Activated CD4-positive, alpha-beta T cell treated with anti-CD3 and anti-CD28 coated beads for 36 hours (primary cell): Measurements from ENCODE around the gene ATG3. TPM values are rescaled to one million over a fixed set of nuclear protein-coding genes. Genes with fewer than 3 reads are reported as not detected.

Experiments used
- ATAC-seq: fragments of 200-7000 bp; cut with Tn5 transposase; one replicate; pipeline ENCODE4 v1.10.0; 2021; ENCODE audit warnings: mild to moderate bottlenecking, moderate library complexity
- CTCF ChIA-PET: fragments of 350-600 bp; sonication (Branson Sonifier 250); formaldehyde crosslinking; loops from one replicate; lab custom pipeline; 2021; ENCODE audit warnings: antibody characterized with exemption; lab: Charles Lee
- POLR2A ChIA-PET: fragments of 350-600 bp; sonication (Branson Sonifier 250); formaldehyde crosslinking; loops from one replicate; lab custom pipeline; 2021; ENCODE audit warnings: antibody characterized with exemption, inconsistent platforms; lab: Charles Lee
- DNase-seq: peaks from one replicate; pipeline ENCODE4 v3.0.0-alpha.2; 2020
- H3K27ac Mint-ChIP-seq: one replicate; pipeline ENCODE4 v1.8.0; 2021; ENCODE audit warnings: mixed read lengths
- H3K27me3 Mint-ChIP-seq: one replicate; pipeline ENCODE4 v1.8.0; 2021; ENCODE audit warnings: mixed read lengths
- H3K36me3 Mint-ChIP-seq: one replicate; pipeline ENCODE4 v1.8.0; 2021; ENCODE audit warnings: low read depth, mixed read lengths
- H3K4me1 Mint-ChIP-seq: one replicate; pipeline ENCODE4 v1.8.0; 2021; ENCODE audit warnings: mixed read lengths
- H3K4me3 Mint-ChIP-seq: one replicate; pipeline ENCODE4 v1.8.0; 2021; ENCODE audit warnings: mild to moderate bottlenecking, moderate library complexity, mixed read lengths
- H3K9me3 Mint-ChIP-seq: one replicate; pipeline ENCODE4 v1.8.0; 2021; ENCODE audit warnings: low read depth, mixed read lengths
- intact Hi-C, 2 experiments: fragments of 100-400 bp; cut with DNase I in 1 of 2; cut with micrococcal nuclease in 1 of 2; formaldehyde crosslinking; loops; one replicate each; pipeline versions ENCODE4 v1.14.2 to v1.15.1; 2022 to 2024; cut with DNase I, micrococcal nuclease
- total RNA-seq, 2 experiments: library from RNA; stranded (reverse); gene quantifications; one replicate each; pipeline ENCODE4 v1.2.3, GENCODE V29; 2021

Gene ATG3
- total RNA-seq, 2 experiments from 2014 or later = 54.9 to 71.0 TPM

GRCh38 chr3:112561484-112561733 is 353 bp downstream of the ATG3 start:
- Mint-ChIP-seq H3K36me3 (peaks cover 17% of the 10 kb centered on the region), H3K4me3 (peak overlapping the region; percentile 97), H3K4me1 (peaks cover 32% of the 10 kb centered on the region), H3K27me3 (no peaks in the 10 kb centered on the region), H3K9me3 (no peaks in the 10 kb centered on the region), H3K27ac (peak overlapping the region; percentile 98)
- DNase-seq (peak; percentile 89), ATAC-seq (peak; percentile 55)
- ChIA-PET CTCF (interaction anchor here (0.7 to 1.4 kb wide), 2 partner anchors 9 to 256 kb away, joined by 3 to 4 read pairs; no protein-coding TSS in a partner anchor), POLR2A (interaction anchor here (0.9 to 1.2 kb wide), 3 partner anchors 13 to 458 kb away, joined by 3 to 7 read pairs (median 4); a partner anchor contains a TSS)
- intact Hi-C loops = loop anchor here (1.0 to 5.0 kb wide), 8 partner anchors 71 to 1185 kb away; partner anchors contain the start of genes GTPBP8 (in 2 of the 2), ATP6V1A (in 1 of the 2), CD200R1 (in 1 of the 2) and NAA50 (in 1 of the 2)

GRCh38 chr3:112560721-112561483 is 860 bp downstream of the ATG3 start:
- Mint-ChIP-seq H3K4me1 (peaks cover 30% of the 10 kb centered on the region), H3K9me3 (no peaks in the 10 kb centered on the region), H3K27ac (peak overlapping the region; percentile 98), H3K4me3 (peak overlapping the region; percentile 97), H3K27me3 (no peaks in the 10 kb centered on the region), H3K36me3 (peaks cover 17% of the 10 kb centered on the region)
- intact Hi-C loops = loop anchor here (1.0 to 5.0 kb wide), 8 partner anchors 70 to 1186 kb away; partner anchors contain the start of genes GTPBP8 (in 2 of the 2), ATP6V1A (in 1 of the 2), CD200R1 (in 1 of the 2) and NAA50 (in 1 of the 2)
- ChIA-PET CTCF (interaction anchor here (0.6 to 1.6 kb wide), 7 partner anchors 10 to 256 kb away, joined by 3 to 4 read pairs (median 4); no protein-coding TSS in a partner anchor), POLR2A (interaction anchor here (0.6 to 0.7 kb wide), 2 partner anchors 17 to 482 kb away, joined by 3 read pairs; no protein-coding TSS in a partner anchor)
- ATAC-seq (peak; percentile 28), DNase-seq (peak; percentile 90)

- Mint-ChIP-seq H3K9me3 (no peaks in the 10 kb centered on the region), H3K4me1 (peaks cover 36% of the 10 kb centered on the region), H3K4me3 (peak overlapping the region; percentile 97), H3K36me3 (peaks cover 21% of the 10 kb centered on the region), H3K27ac (peak overlapping the region; percentile 98), H3K27me3 (no peaks in the 10 kb centered on the region)
- intact Hi-C loops = loop anchor here (2.0 to 5.0 kb wide), 7 partner anchors 70 to 1186 kb away; partner anchors contain the start of genes GTPBP8 (in 2 of the 2), ATP6V1A (in 1 of the 2), CD200R1 (in 1 of the 2) and NAA50 (in 1 of the 2)
- CTCF ChIA-PET = interaction anchor here (0.6 to 1.6 kb wide), 7 partner anchors 10 to 255 kb away, joined by 3 to 4 read pairs (median 4); no protein-coding TSS in a partner anchor
- POLR2A ChIA-PET = interaction anchor here (0.6 to 0.7 kb wide), 2 partner anchors 18 to 481 kb away, joined by 3 read pairs; no protein-coding TSS in a partner anchor
- DNase-seq = no peak
- ATAC-seq = no peak
Observed at GRCh38 chr3:112560307-112560706, 1.5 kb downstream of the ATG3 start.

DNA sequence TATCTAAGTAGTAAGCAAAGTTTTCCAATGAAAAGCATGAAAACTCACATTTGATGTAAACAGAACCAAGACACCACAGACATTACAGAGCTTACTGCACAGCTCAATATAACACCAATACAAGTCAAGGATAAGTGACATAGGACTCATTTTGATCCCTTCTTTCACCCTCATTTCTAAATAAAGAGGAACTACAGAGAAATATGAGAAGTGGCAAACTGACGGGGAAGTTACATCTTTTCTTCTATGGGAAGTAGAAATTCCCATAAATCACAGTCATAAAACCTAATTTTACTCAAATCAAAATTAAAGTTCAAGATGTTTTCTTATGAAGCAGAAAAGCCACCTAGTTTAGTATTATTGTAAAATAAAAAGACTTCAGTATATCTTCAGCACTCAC is 3.8 kb downstream of the ATG3 start:
- Mint-ChIP-seq H3K27ac (no peak overlapping the region), H3K36me3 (peaks cover 26% of the 10 kb centered on the region), H3K27me3 (no peaks in the 10 kb centered on the region), H3K4me3 (no peak overlapping the region), H3K9me3 (no peaks in the 10 kb centered on the region), H3K4me1 (peaks cover 38% of the 10 kb centered on the region)
- no peak for DNase-seq
- no peak for ATAC-seq
- ChIA-PET POLR2A (interaction anchor here (0.6 kb wide), 1 partner anchor 604 kb away, joined by 4 read pairs; no protein-coding TSS in a partner anchor), CTCF (interaction anchor here (0.6 to 1.0 kb wide), 5 partner anchors 8 to 889 kb away, joined by 3 to 4 read pairs (median 3); no protein-coding TSS in a partner anchor)
- intact Hi-C loops = no loop called here

DNA sequence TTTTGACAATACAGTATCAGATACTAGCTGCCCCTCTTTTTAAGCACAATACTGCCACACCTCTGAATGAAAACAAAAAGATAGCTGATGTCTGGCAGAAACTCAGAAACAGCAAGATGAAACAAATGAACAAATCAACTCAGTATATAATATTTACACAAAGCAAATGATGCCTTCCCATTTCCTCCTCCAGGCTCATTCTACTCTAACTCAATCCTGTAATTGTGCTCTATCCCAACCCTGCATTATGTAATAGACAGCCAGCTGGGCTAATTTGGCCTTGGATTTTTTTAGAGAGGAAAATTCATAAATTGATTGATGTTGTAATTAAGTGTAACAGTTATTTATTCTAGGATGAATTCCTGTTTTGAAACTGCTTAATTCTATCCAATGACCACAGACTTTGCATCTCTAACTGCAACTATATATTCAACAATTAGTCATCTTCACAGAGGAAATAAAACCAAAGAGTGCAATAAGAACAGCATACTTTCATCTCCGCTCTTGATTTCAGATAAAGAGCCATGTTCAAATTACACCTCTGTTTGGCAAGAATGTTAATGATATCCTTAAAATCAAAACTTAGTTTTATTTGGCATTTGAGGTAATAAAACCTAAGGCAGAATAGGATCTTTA is 6.1 kb downstream of the ATG3 start:
- Mint-ChIP-seq H3K27ac (peak overlapping the region; percentile 58), H3K4me3 (no peak overlapping the region), H3K27me3 (no peaks in the 10 kb centered on the region), H3K36me3 (peaks cover 33% of the 10 kb centered on the region), H3K4me1 (peaks cover 40% of the 10 kb centered on the region), H3K9me3 (no peaks in the 10 kb centered on the region)
- no peak for DNase-seq
- ChIA-PET CTCF (interaction anchor here (0.8 to 1.5 kb wide), 5 partner anchors 11 to 242 kb away, joined by 3 to 4 read pairs (median 4); no protein-coding TSS in a partner anchor), POLR2A (no interaction called here)
- intact Hi-C loops = no loop called here
- ATAC-seq = peak; percentile 47

DNA sequence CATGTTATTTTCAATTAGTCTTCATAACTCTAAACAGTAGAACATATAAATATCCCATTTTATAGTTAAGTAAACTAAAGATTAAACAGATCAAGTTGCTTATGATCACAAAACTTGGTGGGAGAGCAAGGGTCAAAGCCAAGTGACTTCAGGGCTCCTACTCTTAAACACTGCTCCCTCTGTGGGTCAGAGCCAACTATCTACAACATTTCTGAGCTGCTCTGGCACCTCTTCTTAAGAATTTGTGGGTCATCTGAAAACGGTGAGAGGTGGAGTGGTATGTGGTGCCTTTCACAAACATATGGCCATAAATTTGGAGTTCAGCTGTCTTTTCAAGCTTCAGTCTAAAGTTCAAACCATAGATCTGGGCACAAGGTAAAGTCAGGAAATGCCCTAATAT is 10.9 kb downstream of the ATG3 start:
- H3K4me1 Mint-ChIP-seq = peaks cover 27% of the 10 kb centered on the region
- intact Hi-C loops = no loop called here
- H3K27ac Mint-ChIP-seq = no peak overlapping the region
- DNase-seq = no peak
- H3K27me3 Mint-ChIP-seq = no peaks in the 10 kb centered on the region
- POLR2A ChIA-PET = no interaction called here
- no peaks in the 10 kb centered on the region for H3K9me3 Mint-ChIP-seq
- peaks cover 38% of the 10 kb centered on the region for H3K36me3 Mint-ChIP-seq
- no peak overlapping the region for H3K4me3 Mint-ChIP-seq
- CTCF ChIA-PET = interaction anchor here (0.6 to 1.2 kb wide), 2 partner anchors 10 to 247 kb away, joined by 3 read pairs; no protein-coding TSS in a partner anchor
- ATAC-seq = no peak

GRCh38 chr3:112546216-112546759 is 15.5 kb downstream of the ATG3 start:
- ChIA-PET POLR2A (no interaction called here), CTCF (interaction anchor here (1.9 kb wide), 1 partner anchor 252 kb away, joined by 4 read pairs; the partner anchor contains the start of gene SLC9C1)
- H3K9me3 Mint-ChIP-seq = no peaks in the 10 kb centered on the region
- intact Hi-C loops = no loop called here
- H3K36me3 Mint-ChIP-seq = peaks cover 47% of the 10 kb centered on the region
- no peak for DNase-seq
- peak overlapping the region; percentile 14 for H3K27ac Mint-ChIP-seq
- H3K4me3 Mint-ChIP-seq = no peak overlapping the region
- no peak for ATAC-seq
- peaks cover 10% of the 10 kb centered on the region for H3K4me1 Mint-ChIP-seq
- no peaks in the 10 kb centered on the region for H3K27me3 Mint-ChIP-seq

DNA sequence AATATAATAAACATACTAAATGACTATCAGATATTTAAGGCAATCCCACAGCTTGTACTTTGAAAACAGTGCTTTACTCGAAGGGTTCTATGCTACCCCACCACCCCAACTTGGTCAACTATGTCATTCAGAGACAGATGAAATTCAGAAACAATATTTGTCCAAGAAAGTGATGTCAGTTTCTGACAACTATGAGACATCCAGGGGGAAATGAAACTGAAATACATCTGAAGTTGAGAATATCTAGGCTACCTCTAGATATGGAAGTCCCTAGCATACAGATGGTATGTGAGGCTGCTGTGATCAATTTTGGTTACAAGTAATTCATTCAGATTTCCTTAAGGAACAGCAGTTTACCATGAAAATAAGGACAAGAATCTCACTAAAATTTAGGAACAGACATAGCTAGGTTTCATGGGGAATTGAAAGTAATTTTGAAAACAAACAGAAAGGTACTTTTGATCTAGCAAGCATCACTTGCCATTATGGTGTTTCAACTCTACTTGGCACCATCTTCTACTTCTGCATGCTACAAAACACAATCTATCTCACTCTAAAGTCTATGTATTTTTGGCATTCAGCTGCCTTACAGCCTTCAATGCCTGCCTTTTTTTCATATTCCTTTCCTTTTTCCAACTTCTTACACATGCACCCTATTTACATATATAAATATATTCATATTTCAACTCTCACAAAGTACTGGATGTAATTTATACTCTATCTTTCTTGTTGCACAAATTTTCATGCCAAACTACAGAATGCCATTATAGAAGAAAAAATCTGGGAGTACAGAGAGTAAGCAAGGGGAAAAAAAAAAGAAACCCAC is 21.7 kb downstream of the ATG3 start:
- Mint-ChIP-seq H3K27me3 (no peaks in the 10 kb centered on the region), H3K36me3 (peaks cover 56% of the 10 kb centered on the region), H3K9me3 (no peaks in the 10 kb centered on the region), H3K27ac (peak overlapping the region; percentile 76), H3K4me3 (no peak overlapping the region), H3K4me1 (peaks cover 26% of the 10 kb centered on the region)
- CTCF ChIA-PET = interaction anchor here (1.0 to 1.2 kb wide), 3 partner anchors 9 to 247 kb away, joined by 3 to 5 read pairs (median 3); no protein-coding TSS in a partner anchor
- DNase-seq (no peak), ATAC-seq (peak; percentile 93)
- intact Hi-C loops = no loop called here
- POLR2A ChIA-PET = no interaction called here

GRCh38 chr3:112531358-112531781 is 30.4 kb downstream of the ATG3 start:
- DNase-seq (no peak), ATAC-seq (no peak)
- Mint-ChIP-seq H3K27ac (no peak overlapping the region), H3K27me3 (no peaks in the 10 kb centered on the region), H3K36me3 (peaks cover 22% of the 10 kb centered on the region), H3K9me3 (no peaks in the 10 kb centered on the region), H3K4me1 (peaks cover 10% of the 10 kb centered on the region), H3K4me3 (no peak overlapping the region)
- ChIA-PET POLR2A (no interaction called here), CTCF (interaction anchor here (0.7 to 1.6 kb wide), 24 partner anchors 9 to 420 kb away, joined by 3 to 14 read pairs (median 4); partner anchors contain the start of genes CD200, GCSAM and SLC9C1)
- intact Hi-C loops = loop anchor here (1.0 to 5.0 kb wide), 6 partner anchors 204 to 421 kb away; no protein-coding TSS in a partner anchor

DNA sequence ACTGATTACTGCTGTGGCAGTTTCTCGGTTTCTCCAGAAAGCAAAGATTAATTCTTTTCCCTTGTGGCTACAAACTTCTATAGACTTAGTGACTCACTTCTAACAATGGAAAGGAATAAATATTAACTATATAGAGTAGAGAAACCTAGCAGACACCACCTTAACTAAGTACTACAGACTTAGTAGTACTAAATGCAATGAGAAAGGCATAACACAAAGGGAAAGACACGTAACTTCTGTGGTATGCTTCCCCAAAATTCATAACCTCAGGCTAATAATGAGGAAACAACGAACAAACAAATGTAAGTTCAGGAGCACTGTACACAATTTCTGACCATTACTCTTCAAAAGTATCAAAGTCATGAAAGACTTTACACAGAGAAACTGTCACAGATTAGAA is 31.2 kb downstream of the ATG3 start:
- intact Hi-C loops = loop anchor here (2.0 to 5.0 kb wide), 4 partner anchors 238 to 420 kb away; no protein-coding TSS in a partner anchor
- ChIA-PET CTCF (interaction anchor here (0.7 to 1.6 kb wide), 20 partner anchors 10 to 419 kb away, joined by 3 to 14 read pairs (median 4); partner anchors contain the start of gene SLC9C1), POLR2A (no interaction called here)
- Mint-ChIP-seq H3K27me3 (no peaks in the 10 kb centered on the region), H3K4me3 (no peak overlapping the region), H3K9me3 (no peaks in the 10 kb centered on the region), H3K36me3 (peaks cover 19% of the 10 kb centered on the region), H3K27ac (no peak overlapping the region), H3K4me1 (peaks cover 6% of the 10 kb centered on the region)
- DNase-seq = no peak
- no peak for ATAC-seq
